DND-41 (cell line): ENCODE results near the gene LPAR2.

Experiments
- EZH2 ChIP-seq: IDR thresholded peaks from 3 replicates; pipeline ENCODE4 v1.6.1; 2012; ENCODE audit warnings: borderline replicate concordance, low read depth, mild to moderate bottlenecking, moderate library complexity, low read length, inconsistent platforms; ENCODE audit not compliant: severe bottlenecking
- TF ChIP-seq, protein P1 (sequence below): IDR thresholded peaks from 2 replicates; pipeline ENCODE4 v1.5.1; 2012; ENCODE audit warnings: borderline replicate concordance, low read length, moderate library complexity, mild to moderate bottlenecking; ENCODE audit not compliant: poor library complexity, severe bottlenecking; ENCODE audit errors: extremely low read depth

- TF ChIP-seq, protein P1, sequence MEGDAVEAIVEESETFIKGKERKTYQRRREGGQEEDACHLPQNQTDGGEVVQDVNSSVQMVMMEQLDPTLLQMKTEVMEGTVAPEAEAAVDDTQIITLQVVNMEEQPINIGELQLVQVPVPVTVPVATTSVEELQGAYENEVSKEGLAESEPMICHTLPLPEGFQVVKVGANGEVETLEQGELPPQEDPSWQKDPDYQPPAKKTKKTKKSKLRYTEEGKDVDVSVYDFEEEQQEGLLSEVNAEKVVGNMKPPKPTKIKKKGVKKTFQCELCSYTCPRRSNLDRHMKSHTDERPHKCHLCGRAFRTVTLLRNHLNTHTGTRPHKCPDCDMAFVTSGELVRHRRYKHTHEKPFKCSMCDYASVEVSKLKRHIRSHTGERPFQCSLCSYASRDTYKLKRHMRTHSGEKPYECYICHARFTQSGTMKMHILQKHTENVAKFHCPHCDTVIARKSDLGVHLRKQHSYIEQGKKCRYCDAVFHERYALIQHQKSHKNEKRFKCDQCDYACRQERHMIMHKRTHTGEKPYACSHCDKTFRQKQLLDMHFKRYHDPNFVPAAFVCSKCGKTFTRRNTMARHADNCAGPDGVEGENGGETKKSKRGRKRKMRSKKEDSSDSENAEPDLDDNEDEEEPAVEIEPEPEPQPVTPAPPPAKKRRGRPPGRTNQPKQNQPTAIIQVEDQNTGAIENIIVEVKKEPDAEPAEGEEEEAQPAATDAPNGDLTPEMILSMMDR = no peak
- TF ChIP-seq EZH2 = no peak
Measured at GRCh38 chr19:19595171-19595701, 32.8 kb downstream of the LPAR2 start.
